Umbilical cord (tissue), 2 donors: Measurements from ENCODE around the gene NTN3. TPM values are rescaled to one million over a fixed set of nuclear protein-coding genes. Genes with fewer than 3 reads are reported as not detected.

Source experiments
- DNase-seq: peaks from one replicate; pipeline ENCODE4 v3.0.0-alpha.2; 2015; ENCODE audit warnings: low spot score
- total RNA-seq: library from RNA; depleted of rRNA; stranded (reverse); fragments of >200 nt; gene quantifications from one replicate; pipeline ENCODE4 v1.2.3, GENCODE V29; 2014; ENCODE audit warnings: low replicate concordance; ENCODE audit not compliant: insufficient read depth

NTN3 gene
- total RNA-seq, 1 donor from 2014 or later = 5.3 TPM

- DNase-seq = no peak
These were observed 26.1 kb downstream of the NTN3 start for GRCh38 chr16:2497116-2497630.

- DNase-seq = no peak
These were observed 26.8 kb downstream of the NTN3 start for GRCh38 chr16:2497695-2498484.

- no peak for DNase-seq
These were observed 27.6 kb downstream of the NTN3 start for GRCh38 chr16:2498531-2499253.

DNA sequence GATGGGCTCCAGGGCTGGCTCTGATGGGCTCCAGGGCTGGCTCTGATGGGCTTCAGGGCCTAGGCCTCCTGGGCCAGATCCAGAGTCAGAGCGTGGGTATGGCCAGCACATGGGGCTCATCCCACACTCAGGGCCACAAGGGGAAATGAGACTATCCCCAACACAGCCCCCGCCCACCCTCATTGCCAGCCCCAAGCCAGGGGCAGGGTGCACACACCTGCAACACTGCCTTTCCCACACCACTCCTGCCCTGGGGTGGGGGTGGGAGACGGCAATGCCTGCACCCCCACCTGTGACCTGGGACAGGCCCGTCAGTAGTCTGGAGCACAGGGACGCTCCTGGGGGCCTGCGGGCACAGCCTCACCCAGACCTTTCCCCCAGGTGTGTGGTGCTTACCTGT, 28.4 kb downstream of the NTN3 start:
- DNase-seq = no peak

GRCh38 chr16:2499890-2500429, 28.9 kb downstream of the NTN3 start:
- no peak for DNase-seq

GRCh38 chr16:2500430-2500917, 29.4 kb downstream of the NTN3 start:
- DNase-seq = no peak

GRCh38 chr16:2500918-2501750, 30.0 kb downstream of the NTN3 start:
- DNase-seq = peak; percentile 93

- no peak for DNase-seq
These were observed 31.1 kb downstream of the NTN3 start for GRCh38 chr16:2501946-2502895.

GRCh38 chr16:2505695-2506094, 34.6 kb downstream of the NTN3 start:
- DNase-seq = no peak

GRCh38 chr16:2507052-2507659, 36.1 kb downstream of the NTN3 start:
- no peak for DNase-seq

- DNase-seq = no peak
These were observed 36.6 kb downstream of the NTN3 start for GRCh38 chr16:2507665-2508064.

DNA sequence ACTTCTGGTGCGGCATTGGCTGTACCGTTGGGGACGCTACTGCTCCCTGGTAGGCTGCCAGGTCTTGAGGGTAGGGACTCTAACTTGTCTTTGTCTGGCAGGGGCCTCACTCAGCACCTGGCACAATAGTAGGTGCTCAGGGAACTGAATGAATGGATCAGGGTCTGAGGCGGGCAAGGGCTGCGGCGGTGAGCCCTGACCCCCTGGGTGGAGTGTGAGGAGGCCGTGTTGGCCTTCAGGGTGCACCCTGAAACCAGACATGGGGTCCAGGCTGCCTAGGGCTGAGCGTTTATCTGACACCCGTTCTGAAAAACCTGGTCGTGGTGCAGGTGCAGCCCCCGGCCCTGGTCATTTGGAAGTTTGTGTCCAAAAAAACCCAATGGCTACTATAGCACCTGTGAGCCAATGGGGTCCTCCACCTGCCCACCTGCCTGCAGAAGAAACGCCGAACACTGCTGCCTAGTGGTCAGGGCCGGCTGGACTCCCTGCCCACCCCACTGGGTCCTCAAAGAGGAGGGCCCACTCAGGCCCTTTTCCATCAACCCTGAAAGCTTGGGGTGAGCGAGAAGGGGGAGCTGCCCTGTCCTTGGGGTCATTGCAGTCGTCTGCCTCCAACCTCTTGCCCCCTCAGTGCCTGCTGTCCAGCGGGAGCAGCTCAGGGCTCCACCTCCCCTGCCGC, 37.8 kb downstream of the NTN3 start:
- no peak for DNase-seq

DNA sequence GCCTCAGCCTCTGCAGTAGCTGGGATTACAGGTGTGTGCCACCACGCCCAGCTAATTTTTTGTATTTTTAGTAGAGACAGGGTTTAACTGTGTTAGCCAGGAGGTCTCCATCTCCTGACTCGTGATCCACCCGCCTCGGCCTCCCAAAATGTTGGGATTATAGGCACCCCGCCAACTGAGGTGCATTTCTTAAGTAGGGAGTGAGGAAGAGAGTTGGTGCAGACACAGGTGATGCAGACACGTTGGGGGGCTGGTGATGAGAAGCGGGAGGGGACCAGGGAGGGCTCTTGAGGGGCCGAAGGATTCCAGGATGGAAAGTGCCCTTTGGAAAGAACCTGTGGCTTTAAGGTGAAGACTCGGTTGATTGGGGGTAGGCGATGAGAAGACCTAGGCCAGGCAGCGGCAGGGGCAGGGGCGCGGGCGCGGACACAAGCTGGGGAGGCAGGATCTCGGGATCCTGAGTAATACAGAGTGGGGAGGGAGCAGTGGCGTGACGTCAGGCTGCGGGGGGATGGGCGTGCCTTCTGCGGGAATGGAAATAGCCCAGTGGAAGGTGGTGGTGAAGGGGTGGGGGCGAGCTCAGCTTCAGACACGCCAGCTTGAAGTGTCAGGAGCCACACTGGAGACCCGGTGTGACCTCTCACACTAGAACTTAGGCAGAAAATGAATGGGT, 40.2 kb downstream of the NTN3 start:
- no peak for DNase-seq

- no peak for DNase-seq
These were observed 41.1 kb downstream of the NTN3 start for GRCh38 chr16:2511996-2512734.

DNA sequence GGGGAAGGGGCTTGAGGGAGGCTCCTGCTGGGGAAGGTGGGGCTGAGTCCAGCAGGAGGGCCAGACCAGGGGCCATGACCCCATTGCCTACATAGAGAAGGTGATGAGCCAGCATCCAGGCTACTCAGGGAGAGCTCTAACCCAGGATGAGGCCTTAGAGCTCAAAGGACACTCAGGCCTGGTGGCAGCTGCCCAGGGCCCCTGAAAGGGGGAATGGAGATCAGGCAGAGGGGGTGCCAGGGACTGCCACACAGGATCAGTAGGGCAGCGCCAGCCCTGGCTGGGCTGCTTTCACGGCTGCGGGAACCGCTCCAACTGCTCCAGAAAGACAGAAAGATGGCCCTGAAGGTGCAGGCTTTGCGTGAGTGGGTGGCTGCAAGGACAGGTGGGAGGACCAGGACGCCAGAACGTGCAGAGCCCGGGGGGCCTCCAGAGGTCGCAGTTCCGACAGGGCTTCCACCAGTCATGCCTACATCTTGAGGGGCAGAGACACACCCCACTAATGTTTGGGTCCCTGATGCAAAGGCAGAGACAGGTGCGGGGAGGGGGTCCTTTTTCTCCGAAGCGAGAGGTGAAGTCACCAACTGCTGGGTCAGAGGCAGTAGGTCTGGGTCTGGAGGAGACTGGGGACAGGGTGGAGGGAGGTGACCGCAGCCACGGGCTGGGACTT, 41.8 kb downstream of the NTN3 start:
- no peak for DNase-seq

DNA sequence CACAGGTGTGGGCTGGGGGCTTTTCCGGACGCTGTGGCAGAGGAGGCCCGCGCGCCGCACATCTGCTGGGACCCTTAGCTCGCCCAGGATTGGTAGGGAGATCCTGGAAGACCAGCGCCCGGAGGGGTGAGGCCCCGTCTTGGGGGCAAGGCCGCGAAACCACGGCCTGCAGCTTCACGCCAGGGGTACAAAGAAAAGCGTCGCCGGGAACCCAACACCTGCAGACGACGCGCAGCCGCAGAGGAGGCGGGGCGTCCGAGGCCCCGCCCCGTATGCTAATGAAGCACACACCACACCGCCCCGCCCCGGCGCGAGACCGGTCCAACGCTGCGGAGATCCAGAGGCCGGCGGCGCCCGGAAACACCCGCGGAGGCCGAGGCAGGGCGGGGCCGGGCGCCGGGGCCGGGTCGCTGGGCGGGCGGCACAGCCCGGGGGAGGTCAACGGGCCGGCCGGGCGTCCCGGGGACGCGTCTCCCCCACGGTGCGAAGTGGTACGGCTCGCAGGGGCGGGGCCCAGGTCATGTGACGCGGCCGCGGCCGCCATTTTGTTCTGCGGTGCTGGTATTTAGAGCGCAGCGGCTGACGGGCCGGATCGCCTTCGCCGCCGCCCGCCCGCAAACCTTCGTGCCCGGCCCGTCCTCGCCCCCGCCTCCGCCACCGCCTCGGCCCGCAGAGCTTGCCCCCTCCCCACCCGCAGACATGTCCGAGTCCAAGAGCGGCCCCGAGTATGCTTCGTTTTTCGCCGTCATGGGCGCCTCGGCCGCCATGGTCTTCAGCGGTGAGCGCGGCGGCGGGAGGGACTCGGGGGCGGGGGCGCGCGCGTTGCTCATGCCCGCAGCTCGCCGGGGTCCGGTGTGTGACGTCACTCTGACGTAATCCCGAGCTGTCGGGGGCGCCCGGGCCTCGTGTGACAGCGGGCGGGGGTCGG, 42.6 kb downstream of the NTN3 start, which contains the start of gene ATP6V0C:
Gene ATP6V0C, plus strand, starts transcription at position 548 of the 928 bp plus-strand sequence. Its CDS starts 152 bp downstream, at position 700.
- peak; percentile 92 for DNase-seq
